GM21390 (cell line): ENCODE data around the gene ZNF90.
"Not testable (repeated sequence)": the region's sequence is repeated elsewhere in the genome, so short reads cannot be mapped to it uniquely, and the experiment has no call there.

Experiments used
- ATAC-seq: cut with Tn5 transposase; IDR thresholded peaks from one replicate; pipeline ENCODE4 v1.9.1; 2021; ENCODE audit not compliant: unreplicated experiment

The ZNF90 gene

GRCh38 chr19:20077791-20078463 is at the start of gene ZNF90:
TSS of gene ZNF90 (plus strand) at chr19:20078000. CDS start at chr19:20078133, 133 bp downstream.
- ATAC-seq, result peak; percentile 89

DNA sequence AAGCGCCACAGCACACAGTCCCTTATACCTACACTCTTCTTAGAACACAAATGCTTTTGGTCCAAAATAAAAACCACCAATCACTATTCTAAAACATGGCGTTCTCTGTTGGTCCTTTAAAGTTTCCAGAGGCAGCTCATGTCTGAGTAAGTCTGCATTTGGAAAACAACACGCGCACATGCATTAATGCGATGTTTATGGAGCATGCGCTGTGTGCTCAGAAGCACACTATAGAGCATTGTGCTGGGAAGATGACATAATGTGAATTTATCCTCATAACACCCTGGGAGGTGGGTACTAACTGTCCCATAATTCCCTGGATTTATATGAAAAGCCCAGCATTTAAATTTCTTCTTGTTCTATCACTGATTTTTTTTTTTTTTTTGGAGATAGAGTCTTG is 49.2 kb upstream of the ZNF90 start:
- ATAC-seq, result no peak

DNA sequence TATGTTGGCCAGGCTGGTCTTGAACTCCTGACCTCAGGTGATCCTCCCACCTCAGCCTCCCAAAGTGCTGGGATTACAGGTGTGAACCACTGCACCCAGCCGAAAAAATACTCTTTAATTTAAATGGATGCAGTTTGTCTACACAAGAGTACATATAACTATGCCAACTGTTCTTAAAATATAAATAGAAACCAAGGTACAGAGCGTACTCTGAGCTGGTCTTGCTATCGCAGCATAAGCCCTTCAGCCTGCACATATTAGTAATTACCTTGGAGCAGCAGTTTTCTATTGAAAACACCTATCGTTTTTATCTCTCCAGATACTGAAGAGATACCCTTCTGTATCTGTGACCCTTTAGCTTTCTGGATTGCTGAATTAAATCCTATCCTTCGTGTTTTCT is 41.9 kb upstream of the ZNF90 start:
- ATAC-seq, result no peak

- ATAC-seq, result no peak
Observed at GRCh38 chr19:20038358-20039202, 39.2 kb upstream of the ZNF90 start.

DNA sequence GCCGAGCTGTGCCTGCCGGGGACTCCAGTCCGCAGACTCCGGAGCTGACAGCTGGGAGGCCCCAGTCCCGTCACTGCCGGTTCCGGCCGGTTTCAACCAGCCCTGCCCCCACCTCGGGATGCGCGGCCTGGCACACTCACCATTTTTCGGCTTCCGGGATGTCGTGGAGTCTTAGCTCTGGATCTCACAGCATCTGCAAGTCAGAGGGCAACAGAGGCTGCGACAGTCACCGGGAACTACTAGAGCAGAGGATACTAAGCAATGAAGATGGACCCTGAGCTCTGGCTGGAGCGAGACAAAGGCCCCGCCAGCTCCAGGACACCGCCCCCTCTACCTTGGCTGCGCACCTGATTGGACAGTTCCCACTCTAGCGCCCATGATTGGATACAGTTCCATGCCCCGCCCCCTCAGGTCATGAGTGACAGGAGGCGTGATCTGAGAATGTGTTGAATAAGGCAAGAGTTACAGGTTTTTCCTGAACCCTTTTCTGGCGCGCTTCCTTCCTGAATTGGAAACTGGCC is 38.5 kb upstream of the ZNF90 start, which contains the start of gene ZNF682:
ZNF682 (minus strand) TSS at position 303 of the 521 bp plus-strand sequence; CDS start at position 143, 160 bp downstream.
- peak; percentile 99 for ATAC-seq

DNA sequence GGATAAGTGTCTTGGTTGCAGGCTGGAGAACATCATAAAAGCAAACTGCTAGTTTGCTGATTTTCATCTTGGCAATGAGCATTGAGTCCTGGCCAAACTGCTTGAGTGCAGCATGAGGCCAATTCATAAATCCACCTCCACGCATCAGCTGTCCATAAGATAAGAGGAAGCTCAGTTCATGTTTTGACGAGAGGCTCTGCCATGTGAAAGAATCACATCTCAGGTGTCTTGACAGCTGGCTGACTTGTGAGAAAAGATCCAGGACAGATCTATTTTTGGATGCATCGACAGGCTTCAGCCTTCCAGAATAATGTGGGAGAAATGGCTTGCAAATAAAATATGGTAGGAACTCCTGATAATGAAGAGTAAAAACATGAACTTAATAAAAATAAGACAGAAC is 33.1 kb upstream of the ZNF90 start:
- ATAC-seq, result no peak

GRCh38 chr19:20045742-20046141 is 32.1 kb upstream of the ZNF90 start:
- not testable (repeated sequence) for ATAC-seq

DNA sequence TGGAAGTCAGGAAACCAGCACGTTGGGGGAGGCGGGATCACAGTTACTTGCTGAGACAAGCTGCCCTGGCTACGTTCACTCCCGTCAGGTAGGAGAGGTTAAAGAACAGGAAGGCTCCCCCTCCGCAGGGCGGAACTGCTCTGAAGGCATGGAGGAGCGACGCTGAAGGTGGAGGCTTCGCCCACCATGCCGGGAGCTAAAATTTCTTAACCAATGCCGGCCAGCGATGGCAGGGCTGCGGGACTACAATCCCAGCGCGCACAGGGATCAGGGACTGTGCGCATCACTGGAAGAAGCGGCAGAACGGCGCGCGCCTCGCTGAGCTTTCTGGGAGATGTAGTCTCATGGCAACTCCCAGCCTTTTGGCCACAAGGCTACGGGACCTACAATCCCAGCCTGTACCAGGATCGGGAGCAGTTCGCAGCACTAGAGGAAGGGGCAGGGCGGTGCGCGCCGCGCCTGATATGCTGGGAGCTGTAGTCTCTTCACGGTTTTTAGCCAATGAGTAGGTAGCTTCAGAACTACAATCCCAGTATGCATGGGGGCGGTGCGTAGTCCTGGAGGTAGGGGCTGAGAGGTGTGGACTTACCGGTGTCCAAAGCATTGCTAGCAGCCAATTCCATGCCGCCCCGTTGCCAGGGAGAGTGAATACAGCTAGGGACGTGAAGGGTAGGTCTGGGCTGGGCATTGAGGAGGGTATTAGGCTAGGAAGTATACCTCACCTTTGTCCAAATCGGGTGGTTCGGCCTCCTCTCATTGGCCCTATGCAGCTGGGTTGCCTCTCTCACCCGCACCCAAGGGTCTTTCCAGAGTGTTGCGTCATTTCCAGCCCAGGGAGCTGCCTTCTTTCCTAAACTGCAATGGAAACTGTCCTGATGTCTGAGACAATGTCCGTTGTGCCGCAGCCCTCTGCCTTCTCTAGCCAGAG is 25.7 kb upstream of the ZNF90 start:
- ATAC-seq, result peak; percentile 95

GRCh38 chr19:20058738-20059137 is 19.1 kb upstream of the ZNF90 start:
- not testable (repeated sequence) for ATAC-seq

GRCh38 chr19:20060282-20060681 is 17.5 kb upstream of the ZNF90 start:
- ATAC-seq, result no peak

DNA sequence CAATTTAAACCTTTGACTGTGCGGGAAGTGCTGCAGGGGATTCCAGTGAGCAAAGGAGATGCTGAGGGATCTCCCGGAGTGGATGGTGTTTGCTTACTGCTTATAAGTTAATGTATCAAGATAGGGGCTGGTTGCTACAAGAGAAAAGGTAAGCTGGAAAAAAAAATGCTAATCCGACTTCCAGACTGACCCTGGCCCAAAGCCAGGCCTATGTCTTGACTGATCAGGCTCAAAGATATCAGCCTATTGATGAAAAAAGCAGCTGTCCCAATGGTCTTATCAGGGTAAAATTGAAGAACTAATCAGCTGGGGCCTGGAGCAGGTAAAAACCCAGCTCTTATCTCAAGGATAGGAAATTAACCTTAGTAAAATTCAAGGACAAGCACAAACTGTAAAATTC is 10.9 kb upstream of the ZNF90 start:
- no peak for ATAC-seq

DNA sequence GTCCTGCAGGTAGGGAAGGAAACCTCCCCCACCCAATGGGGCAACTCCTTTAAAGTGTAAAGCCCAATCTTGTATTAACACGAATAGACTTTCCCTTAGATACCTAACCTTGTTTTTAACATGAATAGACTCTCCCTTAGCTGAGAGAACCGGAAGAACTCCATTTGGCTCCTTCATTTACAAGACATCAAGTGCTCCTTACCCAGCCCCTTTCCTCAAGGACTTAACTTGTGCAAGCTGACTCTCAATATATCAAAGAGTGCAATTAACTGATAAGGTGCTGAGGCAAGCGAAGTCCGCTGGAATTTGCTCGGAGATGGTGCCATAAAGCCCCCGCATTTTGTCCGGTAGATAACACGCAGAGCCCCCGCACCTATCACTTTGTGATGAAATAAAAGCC is 9.9 kb upstream of the ZNF90 start:
- ATAC-seq, result no peak

DNA sequence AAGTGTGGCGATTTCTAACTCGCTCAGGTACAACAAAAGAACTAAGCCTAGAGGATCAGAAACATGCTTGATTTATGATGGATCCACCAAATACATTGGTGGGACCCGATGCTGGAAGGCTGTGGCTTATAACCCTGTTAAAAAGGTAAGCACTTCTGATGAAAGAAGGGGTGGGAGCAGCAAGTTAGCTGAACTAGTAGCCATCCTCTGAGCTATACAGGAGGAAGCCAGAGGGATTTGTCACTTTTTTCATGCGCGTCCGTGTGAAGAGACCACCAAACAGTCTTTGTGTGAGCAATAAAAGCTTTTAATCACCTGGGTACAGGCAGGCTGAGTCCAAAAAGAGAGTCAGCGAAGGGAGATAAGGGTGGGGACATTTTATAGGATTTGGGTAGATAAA is 9.2 kb upstream of the ZNF90 start:
- not testable (repeated sequence) for ATAC-seq

GRCh38 chr19:20070691-20071090 is 7.1 kb upstream of the ZNF90 start:
- no peak for ATAC-seq

- no peak for ATAC-seq
Observed at GRCh38 chr19:20072936-20073335, 4.9 kb upstream of the ZNF90 start.

GRCh38 chr19:20078581-20079031 is 806 bp downstream of the ZNF90 start:
- no peak for ATAC-seq

DNA sequence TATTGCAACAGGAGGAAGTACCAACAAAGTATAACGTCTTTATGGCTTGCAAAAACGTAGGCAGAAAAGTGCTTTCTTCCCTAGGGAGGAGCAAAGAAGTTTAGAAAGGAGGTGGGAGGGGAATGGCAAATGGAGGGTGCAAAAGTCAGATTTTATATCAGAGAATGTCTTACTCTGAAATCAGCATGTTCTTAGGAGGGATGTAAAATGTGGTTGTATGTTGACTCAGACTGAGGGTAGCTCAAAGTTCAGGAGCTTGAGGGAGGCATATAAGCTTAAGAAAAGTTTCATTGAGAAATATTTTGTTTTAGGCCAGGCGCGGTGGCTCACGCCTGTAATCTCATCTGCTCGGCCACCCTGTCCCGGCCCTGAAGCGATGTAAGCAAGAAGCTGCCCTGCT is 1.7 kb downstream of the ZNF90 start:
- ATAC-seq, result no peak

GRCh38 chr19:20080656-20081055 is 2.9 kb downstream of the ZNF90 start:
- ATAC-seq, result no peak

DNA sequence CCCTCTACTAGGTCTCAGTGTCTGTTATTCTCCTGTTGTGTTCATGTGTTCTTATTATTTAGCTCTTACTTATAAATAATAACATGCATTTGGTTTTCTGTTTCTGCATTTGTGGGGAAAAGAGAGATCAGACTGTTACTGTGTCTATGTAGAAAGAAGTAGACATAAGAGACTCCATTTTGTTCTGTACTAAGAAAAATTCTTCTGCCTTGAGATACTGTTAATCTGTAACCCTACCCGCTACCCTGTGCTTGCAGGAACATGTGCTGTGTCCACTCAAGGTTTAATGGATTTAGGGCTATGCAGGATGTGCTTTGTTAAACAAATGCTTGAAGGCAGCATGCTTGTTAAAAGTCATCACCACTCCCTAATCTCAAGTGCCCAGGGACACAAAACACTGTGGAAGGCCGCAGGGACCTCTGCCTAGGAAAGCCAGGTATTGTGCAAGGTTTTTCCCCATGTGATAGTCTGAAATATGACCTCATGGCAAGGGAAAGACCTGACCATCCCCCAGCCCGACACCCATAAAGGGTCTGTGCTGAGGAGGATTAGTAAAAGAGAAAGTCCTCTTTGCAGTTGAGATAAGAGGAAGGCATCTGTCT is 4.5 kb downstream of the ZNF90 start:
- ATAC-seq, result not testable (repeated sequence)

GRCh38 chr19:20082876-20083275 is 5.1 kb downstream of the ZNF90 start:
- ATAC-seq, result not testable (repeated sequence)
